GM21786 (cell line): ENCODE results near the gene FGD1.
A peak's percentile ranks its signal among the peaks of the same experiment; 100 is the strongest.

ENCODE experiments used
- ATAC-seq: cut with Tn5 transposase; IDR thresholded peaks from one replicate; pipeline ENCODE4 v1.9.1; 2021; ENCODE audit not compliant: unreplicated experiment

FGD1 gene

DNA sequence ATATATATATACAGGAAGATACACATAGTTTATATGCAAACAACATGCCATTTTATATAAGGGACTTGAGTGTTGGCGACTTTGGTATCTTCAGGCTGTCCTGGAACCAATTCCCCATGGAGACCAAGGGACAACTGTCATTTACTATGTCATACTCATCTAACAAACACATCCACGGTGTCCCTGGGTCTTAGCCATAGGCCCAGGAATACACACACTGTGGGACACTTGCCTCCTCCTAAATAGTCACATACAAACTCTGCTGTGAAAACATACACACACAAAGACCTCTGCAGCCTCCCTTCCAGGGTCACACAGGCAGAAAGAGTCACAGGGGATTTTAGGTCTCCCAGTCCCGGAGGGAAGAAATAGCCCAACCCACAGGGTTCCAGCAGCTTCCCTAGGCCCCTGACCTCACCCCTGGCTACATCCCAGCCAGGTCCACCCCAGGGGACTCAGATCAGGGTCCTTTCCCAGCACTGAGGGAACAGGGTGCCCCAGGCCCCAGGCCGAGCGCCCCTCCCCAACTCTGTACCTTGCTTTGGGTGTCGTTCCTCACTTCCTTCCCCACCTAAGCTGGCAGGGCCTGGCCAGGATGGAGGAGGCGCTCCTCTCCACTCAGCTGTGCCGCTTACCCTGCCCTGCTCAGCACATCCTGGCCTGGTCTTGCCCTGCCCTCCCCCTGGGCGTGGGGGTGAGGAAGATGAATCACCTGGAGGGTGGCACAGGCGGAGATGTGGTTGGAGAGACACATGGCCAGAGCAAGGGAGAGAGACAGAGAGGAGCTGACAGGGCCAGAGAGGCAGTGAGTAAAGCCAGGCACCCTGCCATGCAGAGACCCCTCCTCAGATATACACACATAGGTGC, 21.8 kb downstream of the FGD1 start:
- ATAC-seq, result no peak

DNA sequence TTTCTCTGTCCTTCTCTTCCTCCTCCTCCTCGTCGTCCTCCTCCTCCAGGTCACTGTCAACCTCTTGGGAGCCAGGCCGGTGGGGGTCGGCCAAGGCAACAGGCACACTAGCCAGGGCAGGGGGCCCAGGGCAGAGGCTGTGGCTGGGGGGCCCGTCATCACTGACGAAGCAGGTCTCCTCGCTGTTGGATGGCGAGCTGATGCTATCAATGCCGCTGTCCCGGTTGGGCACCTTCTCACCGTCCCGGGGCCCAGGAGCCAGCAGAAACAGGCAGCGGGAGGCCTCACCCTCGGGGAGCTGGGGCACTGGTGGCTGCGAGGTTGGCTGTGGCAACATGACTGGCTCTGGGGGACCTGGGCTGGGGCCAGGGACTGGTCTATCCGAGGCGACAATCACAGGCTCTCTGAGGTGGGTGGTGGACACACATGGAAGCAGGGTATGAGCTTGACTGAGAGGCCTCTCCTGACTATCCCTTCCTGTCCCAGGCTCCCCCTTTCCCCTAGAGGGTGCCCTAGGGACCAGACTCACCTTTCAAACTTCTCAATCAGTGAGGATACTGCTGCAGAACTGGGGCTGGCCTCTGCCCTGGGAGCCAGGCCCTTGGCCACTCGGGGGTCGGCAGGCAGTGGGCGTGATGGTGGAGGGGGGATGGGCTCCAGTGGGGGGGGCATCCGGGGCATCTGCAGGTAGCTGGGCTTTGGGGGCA, 25.8 kb downstream of the FGD1 start:
- ATAC-seq, result no peak

DNA sequence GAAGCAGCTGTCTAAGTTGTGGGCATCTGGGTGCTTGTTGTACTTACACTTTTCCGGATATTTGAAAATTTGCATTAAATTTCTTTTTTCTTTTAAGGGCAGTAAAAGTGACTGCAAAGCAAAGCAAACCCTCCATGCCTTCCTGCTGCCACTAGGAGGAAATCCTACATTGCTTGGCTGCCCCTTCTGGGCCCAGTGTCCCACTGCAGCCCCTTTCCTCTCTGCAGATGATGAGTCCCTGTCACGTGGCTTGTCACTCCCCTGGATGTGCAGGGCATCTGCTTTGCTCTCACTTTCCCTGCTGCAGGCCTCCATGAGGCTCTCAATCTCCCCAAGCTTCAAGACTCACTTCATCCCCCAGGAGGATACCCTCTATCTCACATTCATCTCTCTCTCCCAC, 43.1 kb downstream of the FGD1 start:
- no peak for ATAC-seq

DNA sequence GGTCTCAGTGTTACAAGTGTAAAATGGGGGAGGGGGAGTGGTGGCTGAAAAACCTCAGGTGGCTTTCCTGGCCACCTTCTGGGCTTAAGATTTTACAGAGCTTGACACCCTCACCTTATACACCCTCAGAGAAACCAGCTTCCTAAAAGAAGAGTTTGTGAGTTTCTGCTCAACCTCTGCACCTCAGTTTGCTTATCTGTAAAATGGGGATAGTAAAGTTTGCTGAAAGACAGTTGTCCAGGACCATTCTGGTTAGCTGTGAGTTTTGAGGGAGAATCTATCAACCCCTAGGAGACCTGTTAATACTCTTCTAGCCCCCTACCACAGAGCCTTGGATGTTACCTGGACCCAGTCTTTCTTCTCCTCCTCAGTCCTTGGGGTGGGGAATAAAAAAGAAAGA, 46.1 kb downstream of the FGD1 start:
- ATAC-seq, result no peak

DNA sequence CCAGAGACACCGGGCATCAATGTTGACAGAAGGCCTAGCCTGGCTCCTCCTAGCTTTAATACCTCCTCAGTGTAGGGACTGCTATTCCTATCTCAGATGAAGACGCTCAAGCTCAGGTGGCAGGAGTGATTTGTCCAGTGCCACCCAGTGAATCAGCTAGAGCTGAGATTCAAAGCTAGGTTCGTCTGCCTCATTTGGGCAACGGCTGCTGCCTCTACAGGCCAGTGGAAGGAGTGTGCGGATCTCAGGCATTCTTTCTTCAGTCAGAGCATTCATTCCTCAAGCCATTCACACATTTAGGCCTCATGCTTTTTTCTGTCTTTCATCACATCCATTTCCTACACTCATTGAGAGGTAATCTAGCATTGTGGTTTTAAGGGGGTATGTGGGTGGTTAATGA, 48.6 kb downstream of the FGD1 start:
- ATAC-seq, result no peak

DNA sequence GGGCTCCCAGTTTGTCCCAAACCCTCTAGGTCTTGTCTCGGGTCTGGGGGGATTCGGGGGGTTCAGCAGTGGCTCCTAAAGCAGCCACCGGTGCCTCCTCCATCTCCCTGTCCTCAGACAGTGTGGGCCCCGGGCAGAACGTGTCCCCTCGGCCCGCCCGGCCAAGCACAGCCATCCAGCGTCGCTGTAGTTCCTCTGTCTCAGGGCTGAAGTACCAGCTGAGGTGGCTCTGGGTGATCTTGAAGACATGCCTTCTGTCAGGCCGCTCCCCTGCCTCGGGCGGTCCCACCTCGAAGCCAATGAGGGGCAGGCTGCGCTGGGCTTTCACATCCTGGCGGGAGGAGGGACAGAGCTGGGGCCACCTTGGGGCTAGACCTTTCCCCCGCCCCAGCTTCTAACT, 50.0 kb downstream of the FGD1 start:
- ATAC-seq, result no peak

DNA sequence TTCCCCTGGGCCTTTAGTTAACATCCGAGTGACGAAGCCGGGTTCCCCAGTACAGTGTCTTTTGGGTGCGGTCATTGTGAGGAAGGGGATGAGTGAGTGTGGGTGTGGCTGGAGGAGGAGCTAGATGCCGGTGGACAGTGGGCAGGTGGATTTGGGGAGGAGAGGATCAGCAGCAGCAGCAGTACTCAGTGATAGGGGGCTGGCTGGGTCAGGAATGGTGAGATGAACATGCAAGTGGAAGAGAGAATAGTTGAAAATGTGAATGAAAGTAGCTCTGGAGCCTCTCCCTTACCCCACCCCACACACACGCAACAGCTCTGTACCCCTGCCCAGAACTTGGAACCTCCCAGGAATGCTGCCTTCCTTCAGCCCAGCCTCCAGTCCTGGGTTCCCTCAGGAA, 51.3 kb downstream of the FGD1 start:
- no peak for ATAC-seq

DNA sequence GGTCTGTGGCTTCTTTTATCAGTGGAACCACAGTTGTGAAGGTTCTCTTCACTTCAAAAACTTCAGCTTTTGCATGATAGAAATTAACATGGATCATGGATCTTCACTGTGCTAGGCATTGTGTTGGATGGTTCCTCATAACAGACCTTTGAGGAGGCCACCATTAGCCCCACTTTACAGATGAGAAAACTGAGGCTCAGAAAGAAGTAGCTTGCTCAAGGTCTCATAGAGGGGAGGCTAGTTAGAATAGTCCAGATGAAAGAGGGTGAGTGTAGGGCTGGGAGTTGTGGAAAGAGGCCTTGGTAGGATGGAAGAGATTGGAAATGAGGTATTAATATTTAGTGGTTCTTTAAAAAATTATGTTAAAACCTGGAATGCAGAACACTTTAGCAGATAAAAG, 53.2 kb downstream of the FGD1 start:
- ATAC-seq, result no peak

DNA sequence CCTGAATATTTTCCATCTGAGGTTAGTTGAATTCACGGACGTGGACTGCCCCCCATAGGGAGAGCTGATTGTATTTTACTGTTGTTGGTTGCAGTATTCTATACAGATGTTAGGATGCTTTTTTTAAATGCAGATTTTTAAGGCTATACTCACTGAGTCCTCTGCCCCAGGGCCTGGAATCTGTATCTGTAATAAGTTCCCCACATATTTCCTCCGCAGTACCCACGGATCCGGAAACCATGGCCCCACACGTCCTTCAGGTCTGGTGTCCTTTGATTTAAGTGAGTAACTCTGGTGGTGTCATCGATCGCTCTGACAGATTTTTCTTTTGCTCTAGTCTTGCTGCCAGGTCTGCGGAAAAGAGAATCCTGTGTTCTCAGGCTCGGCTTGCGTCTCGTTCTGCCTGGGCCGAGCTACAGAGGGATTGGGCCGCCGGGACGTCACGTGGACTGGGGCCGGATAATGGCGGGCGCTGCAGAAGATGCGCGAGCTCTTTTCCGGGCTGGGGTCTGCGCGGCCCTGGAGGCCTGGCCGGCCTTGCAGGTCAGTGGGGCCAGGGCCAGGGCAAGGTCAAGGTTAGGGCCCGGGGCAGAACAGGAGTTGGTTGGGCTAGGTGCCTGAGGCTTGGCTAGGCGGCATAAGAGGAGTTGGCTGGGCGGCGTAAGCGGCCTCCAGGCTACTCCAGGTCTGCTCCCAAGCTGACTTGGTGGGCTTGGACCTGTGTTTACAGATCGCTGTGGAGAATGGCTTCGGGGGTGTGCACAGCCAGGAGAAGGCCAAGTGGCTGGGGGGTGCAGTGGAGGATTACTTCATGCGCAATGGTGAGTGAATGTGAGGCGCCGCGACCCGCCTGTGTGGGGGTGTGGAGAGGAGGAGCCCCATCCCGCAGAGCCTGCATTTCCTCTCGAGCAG, 55.8 kb downstream of the FGD1 start, which contains the start of gene TSR2:
TSR2 (plus strand) TSS at position 445 of the 912 bp plus-strand sequence; CDS start at position 463, 18 bp downstream.
- ATAC-seq, result peak; percentile 97

DNA sequence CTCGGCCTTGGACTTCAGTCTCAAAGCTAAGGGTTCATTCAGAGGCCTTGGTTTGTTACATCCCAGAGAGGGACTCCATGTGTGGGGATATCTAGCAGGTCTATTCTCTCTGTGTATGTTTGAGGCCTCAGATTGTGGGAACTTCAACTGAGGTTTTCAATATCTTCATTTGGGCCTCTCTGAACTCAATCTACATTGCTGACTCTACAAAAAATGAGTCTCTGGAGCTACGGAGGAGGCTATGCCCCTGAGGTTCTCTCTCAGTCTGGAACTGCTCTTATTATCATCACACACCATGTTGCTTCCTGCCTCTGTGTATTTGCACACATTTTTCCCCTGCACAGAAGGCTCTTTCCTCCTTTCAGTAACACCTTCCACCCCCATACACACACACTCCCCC, 60.9 kb downstream of the FGD1 start:
- ATAC-seq, result no peak

DNA sequence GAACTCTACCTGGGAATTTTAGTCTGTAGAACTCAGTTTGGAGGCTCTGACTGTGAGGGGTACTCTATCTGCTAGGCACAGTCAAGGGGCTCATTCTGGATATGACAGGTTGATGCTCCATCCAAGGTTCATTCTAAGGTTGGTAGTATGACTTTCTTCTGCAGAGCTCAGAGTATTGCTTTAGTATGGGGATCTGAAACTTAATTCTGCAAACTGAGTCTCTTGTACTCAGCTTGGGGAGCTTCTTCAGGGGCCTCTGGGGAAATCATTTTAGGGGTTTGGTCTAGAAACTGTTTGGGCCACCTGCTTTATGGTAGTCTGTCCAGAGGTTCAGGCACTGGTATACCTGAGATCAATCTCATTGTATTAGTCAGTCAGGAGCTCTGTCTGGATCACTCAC, 65.5 kb downstream of the FGD1 start:
- ATAC-seq, result no peak

DNA sequence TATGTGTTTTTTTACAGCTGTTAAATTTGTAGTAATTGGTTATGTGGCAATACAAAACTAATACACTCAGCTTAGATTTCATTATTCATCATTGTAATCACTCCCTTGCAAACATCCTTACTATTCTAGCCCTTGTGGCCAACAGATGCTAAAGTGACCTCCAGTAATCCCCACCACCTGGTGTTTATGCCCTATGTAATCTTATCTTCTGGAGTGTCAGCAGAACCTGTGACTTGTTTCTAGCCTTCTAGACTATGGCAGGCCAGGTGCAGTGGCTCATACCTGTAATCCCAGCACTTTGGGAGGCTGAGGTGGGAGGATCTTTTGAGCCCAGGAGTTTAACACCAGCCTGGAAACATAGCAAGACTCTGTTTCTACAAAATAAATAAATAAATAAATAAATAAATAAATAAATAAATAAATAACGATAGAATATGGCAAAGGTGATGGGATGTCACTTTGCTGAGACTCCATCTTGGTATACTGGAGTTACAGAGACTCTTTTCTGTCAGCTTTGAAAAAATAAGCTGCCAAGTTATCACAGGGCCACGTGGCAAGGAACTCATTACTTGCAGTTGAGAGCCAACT, 68.1 kb downstream of the FGD1 start:
- ATAC-seq, result no peak

DNA sequence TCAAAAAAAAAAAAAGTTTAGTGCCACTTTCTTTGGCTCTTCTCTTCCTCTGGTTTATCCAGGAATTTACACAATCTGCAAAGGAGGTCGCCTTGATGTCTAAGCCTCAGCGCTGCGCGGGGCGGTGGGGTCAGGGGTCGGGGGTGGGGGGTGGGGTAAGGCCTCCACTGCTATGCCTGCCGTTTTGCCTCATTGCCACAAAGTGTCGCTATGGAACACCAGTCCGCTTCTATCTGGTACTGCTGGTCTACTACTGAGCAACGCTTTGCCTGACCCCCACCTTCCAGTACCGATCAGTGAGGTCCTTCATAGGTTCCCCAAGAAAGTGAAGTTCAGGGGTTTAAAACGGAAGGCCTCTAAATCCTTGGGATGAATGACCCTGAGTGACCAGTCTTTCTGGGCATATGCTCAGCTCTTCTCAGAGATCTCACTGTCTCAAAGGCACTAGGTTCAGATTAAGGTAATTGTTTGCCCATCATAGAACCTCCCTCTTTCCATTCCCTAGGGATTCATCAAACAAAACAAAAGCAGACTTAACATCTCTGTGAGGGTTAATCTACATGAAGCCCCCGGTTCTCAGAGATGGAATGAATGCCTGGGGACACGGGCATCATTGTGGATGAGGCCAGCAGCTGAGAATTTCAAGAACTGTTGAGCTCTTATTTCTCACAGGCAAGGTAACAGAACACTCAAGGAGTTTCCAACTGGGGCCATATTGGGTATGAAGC, 72.7 kb downstream of the FGD1 start:
- no peak for ATAC-seq

DNA sequence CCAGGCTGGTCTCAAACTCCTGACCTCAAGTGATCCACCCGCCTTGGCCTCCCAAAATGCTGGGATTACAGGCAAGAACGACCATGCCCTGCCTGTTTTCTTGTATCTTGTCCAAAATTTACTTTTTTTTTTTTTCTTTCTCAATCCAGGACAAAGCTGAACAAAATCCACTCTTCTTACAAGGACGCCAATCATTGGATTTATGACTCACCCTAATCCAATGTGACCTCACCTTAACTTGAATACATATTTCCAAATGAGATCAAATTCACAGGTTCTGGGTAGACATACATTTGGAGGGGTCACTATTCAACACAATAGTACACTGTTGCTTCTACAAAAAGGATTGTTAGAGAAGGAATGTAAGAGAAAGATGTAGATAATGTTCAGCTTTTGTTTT, 73.9 kb downstream of the FGD1 start:
- ATAC-seq, result no peak

DNA sequence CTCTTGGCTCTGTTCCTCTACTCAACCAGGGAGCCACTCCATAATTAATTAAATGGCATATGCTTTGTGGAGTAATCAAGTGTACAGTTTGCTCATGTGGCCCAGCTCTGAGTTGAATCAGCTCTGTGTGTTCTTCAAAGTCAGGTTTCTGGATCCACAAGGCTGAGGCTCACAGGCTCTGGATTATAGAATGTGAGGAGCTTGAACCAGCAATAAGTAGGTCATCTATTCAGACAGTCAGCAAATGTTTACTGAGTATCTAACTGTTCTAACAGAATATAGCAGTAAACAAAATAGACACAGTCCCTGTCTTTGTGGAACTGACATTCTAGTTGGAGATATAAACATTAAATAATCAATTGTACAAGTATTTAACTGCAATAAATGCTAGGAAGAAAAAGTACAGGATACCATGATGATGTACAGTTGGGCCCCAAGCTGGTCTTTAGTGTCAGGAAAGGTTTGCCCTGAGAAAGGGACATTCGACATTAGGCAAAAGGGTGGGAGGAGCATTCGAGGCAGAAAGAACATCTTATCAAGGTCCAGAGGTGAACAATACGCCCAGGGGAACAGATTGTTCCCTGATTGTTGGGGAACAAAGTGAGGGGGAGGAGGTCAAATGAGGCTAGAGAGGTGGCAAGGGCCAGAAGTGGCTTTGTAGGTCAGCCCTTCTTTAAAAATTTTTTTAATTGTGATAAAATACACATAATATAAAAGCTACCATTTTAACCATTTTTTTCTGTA, 76.3 kb downstream of the FGD1 start:
- no peak for ATAC-seq

DNA sequence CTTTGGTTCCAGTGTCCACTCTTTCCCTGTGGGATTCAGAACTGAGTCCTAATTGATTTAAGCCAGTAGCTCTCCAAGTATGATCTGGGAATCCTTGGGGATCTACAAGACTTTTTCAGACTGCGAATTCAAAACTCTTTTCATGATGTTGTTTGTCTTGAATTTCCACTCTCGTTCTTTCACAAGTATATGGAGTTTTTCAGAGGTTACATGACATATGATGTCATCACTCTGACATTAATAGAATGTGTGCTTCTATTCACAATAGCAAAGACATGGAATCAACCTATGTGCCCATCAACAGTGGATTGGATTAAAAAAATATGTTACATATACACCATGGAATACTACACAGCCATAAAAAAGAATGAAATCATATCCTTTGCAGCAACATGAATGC, 79.1 kb downstream of the FGD1 start:
- ATAC-seq, result no peak

DNA sequence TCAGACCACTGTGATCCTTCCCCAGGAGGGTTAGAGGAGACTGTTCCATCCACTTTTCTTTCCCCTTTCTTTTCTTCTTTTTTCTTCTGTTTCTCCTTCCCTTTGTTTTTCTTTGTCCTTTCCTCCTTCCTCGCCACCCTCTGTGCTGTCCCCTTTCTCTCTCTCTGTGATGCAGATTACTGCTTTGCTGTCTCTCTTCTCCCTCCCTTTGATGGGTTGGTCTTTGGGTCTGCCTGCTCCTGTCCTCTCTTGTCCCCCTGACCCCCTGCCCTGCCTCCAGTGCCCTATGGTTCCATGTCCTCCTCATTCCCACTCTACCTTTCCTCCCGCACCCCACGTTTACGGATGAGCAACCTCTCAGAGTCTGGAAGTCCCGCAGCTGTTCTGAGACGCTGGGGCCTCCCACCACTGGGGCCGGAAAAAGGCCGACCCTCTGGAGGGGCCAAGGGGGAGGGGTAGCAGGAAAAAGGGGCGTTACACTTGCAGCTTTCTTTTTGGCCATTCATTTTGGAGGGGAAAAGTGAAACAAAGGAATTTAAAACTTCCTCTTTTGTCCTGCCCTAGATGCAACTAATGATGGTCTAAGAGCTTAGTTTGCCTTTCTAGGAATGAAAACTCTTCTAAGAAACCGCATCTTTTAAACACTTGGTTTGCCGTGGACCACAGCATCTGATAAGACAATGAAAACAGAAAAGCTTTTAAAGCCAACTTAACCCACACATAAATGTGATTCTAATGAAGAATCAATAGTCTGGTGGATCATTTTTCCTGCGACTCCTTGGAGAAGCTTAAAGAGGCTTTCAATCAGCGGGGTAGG, 80.3 kb downstream of the FGD1 start:
- no peak for ATAC-seq

DNA sequence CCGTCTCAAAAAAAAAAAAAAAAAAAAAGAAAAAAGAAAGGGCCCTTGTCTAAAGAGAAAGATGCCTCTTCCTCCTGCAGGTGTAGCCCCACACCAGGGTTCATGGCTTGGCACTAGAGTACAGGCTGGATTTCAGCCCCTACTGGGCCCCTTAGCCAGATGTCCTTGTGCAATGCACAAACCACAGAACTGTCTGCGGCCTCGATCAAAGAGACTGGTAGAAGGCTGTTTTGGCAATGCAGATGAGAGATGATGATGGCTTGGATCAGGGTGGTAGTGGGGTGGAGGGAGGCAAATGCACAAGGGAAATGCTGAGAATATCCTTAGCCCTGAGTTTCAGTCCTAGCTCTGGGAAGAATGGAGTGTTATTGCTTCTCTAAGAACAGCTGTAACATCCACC, 82.3 kb downstream of the FGD1 start:
- ATAC-seq, result no peak

DNA sequence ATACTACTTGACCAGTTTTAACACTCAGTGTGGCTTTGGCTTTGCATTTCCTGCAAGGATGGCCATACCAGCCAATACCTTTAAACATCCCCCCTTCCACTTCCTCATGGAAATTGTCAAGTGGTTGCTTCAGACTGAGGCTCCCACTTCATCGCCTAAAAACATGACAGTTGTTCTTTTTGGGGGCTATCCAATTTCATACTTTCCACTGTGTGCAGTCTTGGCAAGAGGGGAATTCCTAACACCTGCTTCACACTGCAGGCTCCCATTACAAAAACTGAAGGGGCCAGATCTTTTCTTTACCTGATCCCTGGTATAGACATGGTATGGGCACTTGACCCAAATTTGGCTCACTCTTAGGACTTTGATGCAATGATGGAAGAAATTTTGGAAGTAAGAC, 84.3 kb downstream of the FGD1 start:
- ATAC-seq, result no peak
